ENCODE data around the gene LGALS9. TPM values are rescaled to one million over a fixed set of nuclear protein-coding genes. Genes with fewer than 3 reads are reported as not detected.

The LGALS9 gene
- total RNA-seq, 1 donor from 2014 or later = 0.54 TPM

- Histone ChIP-seq H3K4me2 (no peak overlapping the region), H3K36me3 (no peaks in the 10 kb centered on the region), H3K4me3 (no peak overlapping the region), H3F3A (ENCODE audit: low read depth) (no peaks in the 10 kb centered on the region), H3K27me3 (no peaks in the 10 kb centered on the region), H4K20me1 (ENCODE audit: low read depth) (no peaks in the 10 kb centered on the region), H2AFZ (replicated peaks) (no peak overlapping the region), H3K79me2 (ENCODE audit: low read depth) (no peaks in the 10 kb centered on the region), H3K27ac (no peak overlapping the region), H3K9me3 (ENCODE audit: low read depth) (no peaks in the 10 kb centered on the region), H3K9ac (no peak overlapping the region), H3K4me1 (no peaks in the 10 kb centered on the region)
- Mint-ChIP-seq H3K36me3 (no peaks in the 10 kb centered on the region), H3K27ac (no peak overlapping the region), H3K9me3 (no peaks in the 10 kb centered on the region), H3K27me3 (ENCODE audit: insufficient read depth, low read depth) (peaks cover 2% of the 10 kb centered on the region), H3K4me3 (no peak overlapping the region), H3K4me1 (peaks cover 8% of the 10 kb centered on the region)
- DNase-seq (ENCODE audit: low spot score) = no peak
- TF ChIP-seq CTCF (IDR thresholded peaks at IDR 0.05) (no peak), EZH2phosphoT487 (IDR thresholded peaks at IDR 0.05) (no peak), EZH2 (IDR thresholded peaks at IDR 0.05) (no peak)
Measured at GRCh38 chr17:27600471-27600870, 30.5 kb upstream of the LGALS9 start.

GRCh38 chr17:27601069-27601974 lies 29.7 kb upstream of the LGALS9 start:
- H3K4me1 Mint-ChIP-seq = peaks cover 8% of the 10 kb centered on the region
- H3K27me3 Mint-ChIP-seq (ENCODE audit: insufficient read depth, low read depth) = peaks cover 2% of the 10 kb centered on the region
- Histone ChIP-seq H3K9me3 (ENCODE audit: low read depth) (no peaks in the 10 kb centered on the region), H3K4me2 (no peak overlapping the region), H3K27ac (no peak overlapping the region), H3K9ac (no peak overlapping the region), H3F3A (ENCODE audit: low read depth) (no peaks in the 10 kb centered on the region), H4K20me1 (ENCODE audit: low read depth) (no peaks in the 10 kb centered on the region), H3K79me2 (ENCODE audit: low read depth) (no peaks in the 10 kb centered on the region), H2AFZ (replicated peaks) (no peak overlapping the region), H3K36me3 (no peaks in the 10 kb centered on the region), H3K4me1 (no peaks in the 10 kb centered on the region), H3K4me3 (no peak overlapping the region), H3K27me3 (no peaks in the 10 kb centered on the region)
- H3K4me3 Mint-ChIP-seq = no peak overlapping the region
- H3K27ac Mint-ChIP-seq = no peak overlapping the region
- H3K9me3 Mint-ChIP-seq = no peaks in the 10 kb centered on the region
- H3K36me3 Mint-ChIP-seq = peaks cover 1% of the 10 kb centered on the region
- peak; percentile 83 for DNase-seq (ENCODE audit: low spot score)
- TF ChIP-seq EZH2phosphoT487 (IDR thresholded peaks at IDR 0.05) (no peak), EZH2 (IDR thresholded peaks at IDR 0.05) (no peak), CTCF (IDR thresholded peaks at IDR 0.05) (peak; percentile 97)

GRCh38 chr17:27601975-27602302 lies 29.0 kb upstream of the LGALS9 start:
- no peak overlapping the region for H3K9ac ChIP-seq
- H3K36me3 ChIP-seq = no peaks in the 10 kb centered on the region
- H3K27ac ChIP-seq = no peak overlapping the region
- H2AFZ ChIP-seq (replicated peaks) = no peak overlapping the region
- no peaks in the 10 kb centered on the region for H3F3A ChIP-seq (ENCODE audit: low read depth)
- H3K4me2 ChIP-seq = no peak overlapping the region
- H3K4me3 ChIP-seq = no peak overlapping the region
- Mint-ChIP-seq H3K9me3 (no peaks in the 10 kb centered on the region), H3K4me3 (no peak overlapping the region), H3K27ac (no peak overlapping the region), H3K27me3 (ENCODE audit: insufficient read depth, low read depth) (peaks cover 2% of the 10 kb centered on the region), H3K36me3 (peaks cover 4% of the 10 kb centered on the region), H3K4me1 (peaks cover 8% of the 10 kb centered on the region)
- H3K4me1 ChIP-seq = no peaks in the 10 kb centered on the region
- H3K79me2 ChIP-seq (ENCODE audit: low read depth) = no peaks in the 10 kb centered on the region
- no peak for DNase-seq (ENCODE audit: low spot score)
- no peaks in the 10 kb centered on the region for H3K27me3 ChIP-seq
- no peaks in the 10 kb centered on the region for H4K20me1 ChIP-seq (ENCODE audit: low read depth)
- H3K9me3 ChIP-seq (ENCODE audit: low read depth) = no peaks in the 10 kb centered on the region
- TF ChIP-seq CTCF (IDR thresholded peaks at IDR 0.05) (no peak), EZH2phosphoT487 (IDR thresholded peaks at IDR 0.05) (no peak), EZH2 (IDR thresholded peaks at IDR 0.05) (no peak)

Measured in neural progenitor cell (in vitro differentiated cells).